ENCODE data around the gene LRP10. TPM values are rescaled to one million over a fixed set of nuclear protein-coding genes. Genes with fewer than 3 reads are reported as not detected.
A peak's percentile ranks its signal among the peaks of the same experiment; 100 is the strongest.
"Not testable (repeated sequence)": the region's sequence is repeated elsewhere in the genome, so short reads cannot be mapped to it uniquely, and the experiment has no call there.

Gene LRP10
- polyA plus RNA-seq, 1 experiment: 308 TPM

- no peak for DNase-seq (ENCODE audit: low read depth)
- POLR2A ChIA-PET: interaction anchor here (1.6 kb wide), 1 partner anchor 10 kb away, joined by 8 read pairs; no protein-coding TSS in a partner anchor
- no peaks in the 10 kb centered on the region for H3K27me3 ChIP-seq (ENCODE audit: control insufficient read depth, insufficient read depth, low read length)
- H3K4me3 ChIP-seq (ENCODE audit: low read depth, low read length): no peak overlapping the region
- H3K36me3 ChIP-seq (ENCODE audit: control insufficient read depth, insufficient read depth, low read length): peaks cover 35% of the 10 kb centered on the region
- TF ChIP-seq CTCF (IDR thresholded peaks at IDR 0.05; ENCODE audit: insufficient read depth, low read depth, low read length): 0 out of 2 replicates have a peak, but pooled peaks have one; percentile 6
- CTCF ChIA-PET: interaction anchor here (0.6 to 10.6 kb wide), 8 partner anchors 11 to 458 kb away, joined by 3 to 246 read pairs (median 4); partner anchors contain the start of gene MMP14
Observed at GRCh38 chr14:22847661-22848341, 23.7 kb upstream of the LRP10 start.

DNA sequence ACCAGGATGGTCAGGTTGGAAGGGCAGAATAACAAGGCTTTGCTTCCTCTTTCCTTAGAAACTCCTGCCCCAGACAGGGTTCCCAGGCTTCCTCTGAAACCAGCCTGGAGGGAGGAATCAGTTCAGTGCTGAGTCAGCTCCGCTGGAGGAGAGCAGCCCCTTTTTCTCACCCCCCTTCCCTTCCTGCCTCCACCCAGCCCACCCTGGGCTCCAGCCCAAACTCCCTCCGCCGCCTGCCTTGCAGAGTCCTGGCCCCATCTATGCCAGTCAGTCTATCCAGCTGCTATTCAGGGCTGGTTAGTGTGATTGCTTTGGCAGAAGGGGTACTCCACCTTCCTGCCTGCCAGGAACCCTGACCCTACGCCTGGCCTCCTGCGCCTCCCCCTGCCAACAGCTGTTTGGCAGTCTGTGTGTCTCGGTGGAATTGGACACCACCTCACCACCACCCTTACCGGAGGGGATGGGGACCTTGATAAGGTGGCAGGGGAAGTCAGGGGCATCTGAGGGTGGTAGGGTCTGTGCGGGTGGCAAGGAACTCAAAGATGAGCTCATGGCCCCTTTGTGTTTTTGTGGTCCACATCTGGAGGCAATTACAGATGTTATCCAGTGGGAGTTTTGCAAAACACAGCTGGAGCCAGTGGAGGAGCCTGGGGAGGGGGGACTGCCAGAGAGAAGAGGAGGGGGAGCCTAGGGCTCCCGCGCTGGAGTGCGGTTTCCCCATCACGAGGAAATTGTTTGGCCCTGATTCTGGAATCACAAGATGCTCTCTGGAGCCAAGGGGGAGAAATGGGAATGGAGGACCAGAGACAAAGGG lies 23.0 kb upstream of the LRP10 start:
- peaks cover 27% of the 10 kb centered on the region for H3K36me3 ChIP-seq (ENCODE audit: control insufficient read depth, insufficient read depth, low read length)
- CTCF ChIA-PET: interaction anchor here (0.7 to 10.6 kb wide), 8 partner anchors 12 to 459 kb away, joined by 3 to 246 read pairs (median 5); partner anchors contain the start of gene MMP14
- POLR2A ChIA-PET: interaction anchor here (1.6 kb wide), 1 partner anchor 11 kb away, joined by 8 read pairs; no protein-coding TSS in a partner anchor
- peak; percentile 82 for DNase-seq (ENCODE audit: low read depth)
- H3K27me3 ChIP-seq (ENCODE audit: control insufficient read depth, insufficient read depth, low read length): no peaks in the 10 kb centered on the region
- TF ChIP-seq CTCF (IDR thresholded peaks at IDR 0.05; ENCODE audit: insufficient read depth, low read depth, low read length): no peak
- no peak overlapping the region for H3K4me3 ChIP-seq (ENCODE audit: low read depth, low read length)

DNA sequence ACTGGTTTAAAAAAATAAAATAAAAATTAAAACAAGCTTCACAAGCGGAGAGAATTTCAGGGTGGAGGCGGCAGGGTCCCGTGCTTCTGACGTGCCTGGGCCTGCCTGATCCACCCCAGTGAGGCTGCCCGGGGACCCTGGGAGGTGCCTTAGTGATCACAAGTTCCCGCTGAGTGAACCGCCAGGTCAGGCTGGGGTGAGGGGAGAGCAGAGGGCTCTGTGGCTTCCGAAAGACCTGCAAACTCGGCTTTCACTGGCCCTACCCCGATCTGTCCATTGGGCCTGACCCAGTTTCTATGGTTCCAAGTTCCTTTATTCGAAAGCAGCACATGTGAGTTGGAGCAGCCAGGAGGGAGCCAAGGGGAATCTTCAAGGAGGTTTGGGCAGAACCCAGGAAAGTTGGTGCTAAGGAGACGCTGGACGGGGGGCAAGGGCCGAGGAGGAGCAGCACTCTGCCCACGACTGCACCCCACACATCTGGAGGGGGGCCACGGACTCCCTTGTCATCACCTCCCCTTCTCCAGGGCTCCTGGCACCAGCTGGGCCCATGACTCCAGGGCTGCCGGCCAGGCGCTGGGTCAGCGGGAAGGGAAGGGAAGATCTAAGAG lies 22.2 kb upstream of the LRP10 start:
- no peak for TF ChIP-seq CTCF (IDR thresholded peaks at IDR 0.05; ENCODE audit: insufficient read depth, low read depth, low read length)
- DNase-seq (ENCODE audit: low read depth): no peak
- ChIA-PET CTCF (interaction anchor here (0.8 to 10.6 kb wide), 8 partner anchors 12 to 279 kb away, joined by 3 to 246 read pairs (median 8); partner anchors contain the start of genes LRP10 and MMP14), POLR2A (no interaction called here)
- H3K4me3 ChIP-seq (ENCODE audit: low read depth, low read length): no peak overlapping the region
- H3K36me3 ChIP-seq (ENCODE audit: control insufficient read depth, insufficient read depth, low read length): peaks cover 23% of the 10 kb centered on the region
- no peaks in the 10 kb centered on the region for H3K27me3 ChIP-seq (ENCODE audit: control insufficient read depth, insufficient read depth, low read length)

GRCh38 chr14:22850944-22851764 lies 20.4 kb upstream of the LRP10 start:
- no peak overlapping the region for H3K4me3 ChIP-seq (ENCODE audit: low read depth, low read length)
- DNase-seq (ENCODE audit: low read depth): peak; percentile 93
- no peaks in the 10 kb centered on the region for H3K27me3 ChIP-seq (ENCODE audit: control insufficient read depth, insufficient read depth, low read length)
- POLR2A ChIA-PET: interaction anchor here (0.6 to 1.4 kb wide), 8 partner anchors 12 to 85 kb away, joined by 3 to 21 read pairs (median 6); no protein-coding TSS in a partner anchor
- CTCF ChIA-PET: interaction anchor here (0.7 to 10.6 kb wide), 21 partner anchors 8 to 300 kb away, joined by 3 to 246 read pairs (median 6); partner anchors contain the start of genes ABHD4, LRP10, MMP14 and MRPL52
- TF ChIP-seq CTCF (IDR thresholded peaks at IDR 0.05; ENCODE audit: insufficient read depth, low read depth, low read length): no peak
- peaks cover 6% of the 10 kb centered on the region for H3K36me3 ChIP-seq (ENCODE audit: control insufficient read depth, insufficient read depth, low read length)

DNA sequence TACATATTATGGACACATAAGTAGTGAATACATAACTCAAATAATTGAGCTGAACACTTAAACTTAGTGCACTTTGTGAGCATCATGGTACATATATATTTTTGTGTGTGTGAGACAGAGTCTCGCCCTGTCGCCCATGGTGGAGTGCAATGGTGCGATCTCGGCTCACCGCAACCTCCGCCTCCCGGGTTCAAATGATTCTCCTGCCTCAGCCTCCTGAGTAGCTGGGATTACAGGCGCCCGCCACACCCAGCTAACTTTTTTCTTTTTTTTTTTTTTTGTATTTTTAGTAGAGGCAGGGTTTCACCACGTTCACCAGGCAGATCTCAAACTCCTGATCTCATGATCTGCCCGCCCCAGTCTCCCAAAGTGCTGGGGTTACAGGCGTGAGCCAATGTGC lies 19.4 kb upstream of the LRP10 start:
- CTCF ChIA-PET: interaction anchor here (0.7 to 10.6 kb wide), 27 partner anchors 8 to 314 kb away, joined by 3 to 246 read pairs (median 8); partner anchors contain the start of genes DAD1, LRP10, MMP14 and MRPL52
- not testable (repeated sequence) for H3K4me3 ChIP-seq (ENCODE audit: low read depth, low read length); DNase-seq (ENCODE audit: low read depth); H3K27me3 ChIP-seq (ENCODE audit: control insufficient read depth, insufficient read depth, low read length); H3K36me3 ChIP-seq (ENCODE audit: control insufficient read depth, insufficient read depth, low read length)
- POLR2A ChIA-PET: interaction anchor here (1.1 kb wide), 1 partner anchor 15 kb away, joined by 3 read pairs; no protein-coding TSS in a partner anchor
